IMR-90 (cell line): ENCODE results near the gene CACNB2. TPM values are rescaled to one million over a fixed set of nuclear protein-coding genes. Genes with fewer than 3 reads are reported as not detected.

Source experiments
- ATAC-seq: fragments of 200-7000 bp; cut with Tn5 transposase; 2 replicates; pipeline ENCODE4 v1.9.1; 2020; ENCODE audit warnings: low read depth, mild to moderate bottlenecking, moderate library complexity
- BruUV-seq: library from RNA; stranded (reverse); fragments of 400-500 nt; replicated peaks from 2 replicates; lab custom pipeline; 2021; lab: Mats Ljungman, UMichigan
- CTCF ChIA-PET: fragments of 300-600 bp; formaldehyde crosslinking; extraction: SDS; loops from one replicate; lab custom pipeline; 2021; ENCODE audit warnings: antibody characterized with exemption; lab: Yijun Ruan, JAX
- POLR2A ChIA-PET: fragments of 300-600 bp; sonication (Branson Sonifier 250); formaldehyde crosslinking; loops from one replicate; lab custom pipeline; 2022; ENCODE audit warnings: antibody characterized with exemption; ENCODE audit not compliant: unreplicated experiment; lab: Charles Lee
- DNase-seq: peaks from one replicate; pipeline ENCODE4 v3.0.0; 2013
- H2AFZ ChIP-seq: replicated peaks from 2 replicates; pipeline ENCODE3; 2013; ENCODE audit warnings: low read length, mild to moderate bottlenecking; ENCODE audit not compliant: poor library complexity
- H2AK5ac ChIP-seq: 2 replicates; pipeline ENCODE4 v1.6.1; 2013; ENCODE audit warnings: low read depth, low read length, inconsistent platforms
- H2AK9ac ChIP-seq: replicated peaks from 2 replicates; pipeline ENCODE3; 2013; ENCODE audit warnings: mild to moderate bottlenecking, low read depth, low read length, moderate library complexity; ENCODE audit not compliant: poor library complexity
- H2BK120ac ChIP-seq: 2 replicates; pipeline ENCODE4 v1.6.1; 2013; ENCODE audit warnings: low read depth, low read length, inconsistent platforms
- H2BK15ac ChIP-seq: 3 replicates; pipeline ENCODE4 v1.6.1; 2013; ENCODE audit warnings: low read depth, low read length, inconsistent platforms
- H2BK20ac ChIP-seq: 2 replicates; pipeline ENCODE4 v1.6.1; 2013; ENCODE audit warnings: low read depth, mild to moderate bottlenecking, inconsistent platforms, low read length, moderate library complexity
- H2BK5ac ChIP-seq: 2 replicates; pipeline ENCODE4 v1.6.1; 2013; ENCODE audit warnings: mild to moderate bottlenecking, low read depth, low read length, inconsistent platforms; ENCODE audit not compliant: poor library complexity, severe bottlenecking
- H3K14ac ChIP-seq: replicated peaks from 2 replicates; pipeline ENCODE4 v1.6.1; 2013; ENCODE audit warnings: low read depth, low read length, inconsistent platforms
- H3K18ac ChIP-seq: 2 replicates; pipeline ENCODE4 v1.6.1; 2013; ENCODE audit warnings: low read depth, low read length, control low read depth
- H3K23ac ChIP-seq: 2 replicates; pipeline ENCODE4 v1.6.1; 2013; ENCODE audit warnings: low read depth, low read length, inconsistent platforms
- H3K27ac ChIP-seq: 2 replicates; pipeline ENCODE4 v1.5.1; 2013; ENCODE audit warnings: mild to moderate bottlenecking, control low read depth, low read length; ENCODE audit not compliant: insufficient read depth
- H3K27me3 ChIP-seq: 2 replicates; pipeline ENCODE4 v1.6.1; 2013; ENCODE audit warnings: low read length; ENCODE audit not compliant: control insufficient read depth, insufficient read depth
- H3K36me3 ChIP-seq: 2 replicates; pipeline ENCODE4 v1.6.1; 2013; ENCODE audit warnings: low read length, mixed read lengths; ENCODE audit not compliant: control insufficient read depth, insufficient read depth
- H3K4ac ChIP-seq: 2 replicates; pipeline ENCODE4 v1.6.1; 2013; ENCODE audit warnings: low read depth, low read length, inconsistent platforms
- H3K4me1 ChIP-seq: 2 replicates; pipeline ENCODE4 v1.6.1; 2013; ENCODE audit warnings: low read length, mixed read lengths; ENCODE audit not compliant: control insufficient read depth, insufficient read depth
- H3K4me2 ChIP-seq: 2 replicates; pipeline ENCODE4 v1.6.1; 2013; ENCODE audit warnings: low read depth, mild to moderate bottlenecking, control low read depth, low read length, moderate library complexity
- H3K4me3 ChIP-seq: 2 replicates; pipeline ENCODE4 v1.5.1; 2013; ENCODE audit warnings: low read depth, mild to moderate bottlenecking, control low read depth, low read length, moderate library complexity; ENCODE audit not compliant: insufficient read depth
- H3K56ac ChIP-seq: 2 replicates; pipeline ENCODE4 v1.6.1; 2013; ENCODE audit warnings: low read length, inconsistent platforms; ENCODE audit not compliant: insufficient read depth; ENCODE audit errors: extremely low read depth
- H3K79me1 ChIP-seq, 2 experiments: 2 replicates each; pipeline ENCODE4 v1.6.1; 2013; ENCODE audit warnings: low read length in 2 of 2, inconsistent platforms in 1 of 2, low read depth in 1 of 2
- H3K9ac ChIP-seq: 2 replicates; pipeline ENCODE4 v1.6.1; 2013; ENCODE audit warnings: low read depth, low read length, control low read depth
- H3K9me1 ChIP-seq: 2 replicates; pipeline ENCODE4 v1.6.1; 2013; ENCODE audit warnings: low read length, inconsistent platforms; ENCODE audit not compliant: insufficient read depth
- H3K9me3 ChIP-seq: 2 replicates; pipeline ENCODE4 v1.6.1; 2013; ENCODE audit warnings: low read length; ENCODE audit not compliant: control insufficient read depth, insufficient read depth
- H4K20me1 ChIP-seq: 2 replicates; pipeline ENCODE4 v1.6.1; 2013; ENCODE audit warnings: low read length, inconsistent platforms; ENCODE audit not compliant: insufficient read depth
- H4K5ac ChIP-seq: 2 replicates; pipeline ENCODE4 v1.6.1; 2013; ENCODE audit warnings: mild to moderate bottlenecking, low read depth, low read length, control low read depth
- H4K8ac ChIP-seq, 2 experiments: 2 replicates each; pipeline ENCODE4 v1.6.1; 2013; ENCODE audit warnings: low read depth in 2 of 2, low read length in 2 of 2, control low read depth in 1 of 2, inconsistent platforms in 1 of 2
- H4K91ac ChIP-seq: 2 replicates; pipeline ENCODE4 v1.6.1; 2013; ENCODE audit warnings: low read depth, low read length, inconsistent platforms; ENCODE audit not compliant: insufficient read depth
- BHLHE40 ChIP-seq: fragments of 150-350 bp; IDR thresholded peaks from 2 replicates; pipeline ENCODE4 v1.6.1; 2016; ENCODE audit warnings: mild to moderate bottlenecking, low read depth, low read length
- CHD1 ChIP-seq: IDR thresholded peaks from 2 replicates; pipeline ENCODE4 v1.6.1; 2012; ENCODE audit warnings: low read depth, low read length, improper control_type of control experiment
- CTCF ChIP-seq: conservative IDR thresholded peaks from 2 replicates; pipeline ENCODE4 v1.5.1; 2012; ENCODE audit warnings: mild to moderate bottlenecking, low read depth, low read length, improper control_type of control experiment
- ELK1 ChIP-seq: fragments of 150-350 bp; IDR thresholded peaks from 2 replicates; pipeline ENCODE4 v1.6.1; 2016; ENCODE audit warnings: low read depth, mild to moderate bottlenecking, low read length, moderate library complexity, borderline replicate concordance
- FOS ChIP-seq: fragments of 150-350 bp; IDR thresholded peaks from 2 replicates; pipeline ENCODE4 v1.6.1; 2016; ENCODE audit warnings: low read depth, low read length
- MAFK ChIP-seq: IDR thresholded peaks from 2 replicates; pipeline ENCODE4 v1.6.1; 2012; ENCODE audit warnings: low read depth, low read length, improper control_type of control experiment
- MAZ ChIP-seq: IDR thresholded peaks from 2 replicates; pipeline ENCODE4 v1.6.1; 2012; ENCODE audit warnings: low read depth, mild to moderate bottlenecking, low read length, improper control_type of control experiment, moderate library complexity, borderline replicate concordance
- MXI1 ChIP-seq: IDR thresholded peaks from 2 replicates; pipeline ENCODE4 v1.6.1; 2012; ENCODE audit warnings: low read depth, mild to moderate bottlenecking, low read length, moderate library complexity, borderline replicate concordance
- NFE2L2 ChIP-seq: fragments of 150-350 bp; IDR thresholded peaks from 2 replicates; pipeline ENCODE4 v1.6.1; 2016; ENCODE audit warnings: low read depth, mild to moderate bottlenecking, low read length
- POLR2A ChIP-seq: IDR thresholded peaks from 2 replicates; pipeline ENCODE4 v1.6.1; 2012; ENCODE audit warnings: mild to moderate bottlenecking, low read depth, low read length
- RAD21 ChIP-seq: IDR thresholded peaks from 2 replicates; pipeline ENCODE4 v1.6.1; 2012; ENCODE audit warnings: low read length, improper control_type of control experiment
- RCOR1 ChIP-seq: IDR thresholded peaks from 2 replicates; pipeline ENCODE4 v1.6.1; 2012; ENCODE audit warnings: mild to moderate bottlenecking, low read length, improper control_type of control experiment; ENCODE audit not compliant: insufficient replicate concordance
- RFX5 ChIP-seq: IDR thresholded peaks from 2 replicates; pipeline ENCODE4 v1.8.0; 2012; ENCODE audit warnings: low read depth, mild to moderate bottlenecking, low read length, moderate library complexity
- SMC3 ChIP-seq: fragments of 150-350 bp; IDR thresholded peaks from 2 replicates; pipeline ENCODE4 v1.6.1; 2016; ENCODE audit warnings: low read depth, mild to moderate bottlenecking, antibody characterized with exemption, low read length, moderate library complexity
- WGBS, 2 experiments: methylation state at CpG; one replicate each; pipeline versions ENCODE4 v1.1.5 to v1.1.7; 2013; ENCODE audit warnings: missing lambda C conversion rate in 2 of 2; ENCODE audit not compliant: insufficient read length in 1 of 2; ENCODE audit errors: extremely low coverage in 2 of 2; 5-methylcytosine and 5-hydroxymethylcytosine counted together
- dilution Hi-C: fragments of 300-500 bp; cut with HindIII; formaldehyde crosslinking; loops from one replicate; pipeline ENCODE4 v1.14.3; 2018; ENCODE audit warnings: low sequenced_read_pairs; ENCODE audit not compliant: unreplicated experiment
- in situ Hi-C: fragments of 300-500 bp; cut with MboI; formaldehyde crosslinking; loops from 3 replicates; pipeline ENCODE4 v1.14.3; 2019; ENCODE audit warnings: low sequenced_read_pairs, inconsistent platforms, mixed read lengths
- intact Hi-C: fragments of 100-400 bp; cut with micrococcal nuclease; formaldehyde crosslinking; loops from 2 replicates; pipeline ENCODE4 v1.10.0; 2022
- polyA plus RNA-seq, 3 experiments: library from polyadenylated mRNA; depleted of rRNA; stranded (reverse); fragments of >200 nt; gene quantifications; 2 replicates each; pipeline ENCODE4 v1.2.3, GENCODE V29; 2012; ENCODE audit warnings: low replicate concordance in 1 of 3
- total RNA-seq: library from RNA; depleted of rRNA; stranded (reverse); fragments of >200 nt; gene quantifications from 2 replicates; pipeline ENCODE4 v1.2.3, GENCODE V29; 2012
- TF ChIP-seq, protein P1 (sequence below): fragments of 150-350 bp; IDR thresholded peaks from 2 replicates; pipeline ENCODE4 v1.6.1; 2017; ENCODE audit warnings: mild to moderate bottlenecking, antibody characterized with exemption, low read length, low read depth

The CACNB2 gene
- total and polyA plus RNA-seq, 2 of the 4 experiments (the other 2 are of a cell fraction), result 0.36 TPM

DNA sequence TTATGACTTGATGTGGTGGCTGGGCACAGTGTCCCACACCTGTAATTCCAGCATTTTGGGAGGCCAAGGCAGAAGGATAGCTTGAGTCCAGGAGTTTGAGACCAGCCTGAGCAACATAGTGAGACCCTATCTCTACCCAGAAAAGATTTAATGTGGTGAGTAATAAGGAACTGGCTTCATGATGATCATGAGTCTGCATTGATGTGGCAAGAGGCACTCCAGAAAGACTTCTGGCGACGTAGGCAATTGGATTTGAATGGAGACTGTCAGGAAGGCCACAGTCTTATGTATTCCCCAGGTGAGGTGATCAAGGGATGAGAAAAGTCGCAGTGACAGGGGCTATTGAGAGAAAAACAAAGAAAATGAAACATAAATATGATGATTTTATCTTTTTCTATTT is 138.0 kb downstream of the CACNB2 start:
- BruUV-seq, result no TSS peak
- intact Hi-C loops, result no loop called here
- CTCF ChIA-PET, result interaction anchor here (0.9 kb wide), 1 partner anchor 551 kb away, joined by 3 read pairs; no protein-coding TSS in a partner anchor

More for the DNA sequence above, 138.0 kb downstream of the CACNB2 start:
- Histone ChIP-seq H4K20me1 (no peaks in the 10 kb centered on the region), H3K36me3 (no peaks in the 10 kb centered on the region), H3K9me1 (no peaks in the 10 kb centered on the region), H4K8ac (no peak overlapping the region), H4K91ac (no peak overlapping the region), H2BK120ac (no peak overlapping the region), H3K9me3 (no peaks in the 10 kb centered on the region), H3K14ac (no peak overlapping the region), H3K4me2 (no peak overlapping the region), H3K56ac (no peak overlapping the region), H3K23ac (no peak overlapping the region), H3K27ac (no peak overlapping the region), H2AFZ (no peak overlapping the region), H4K5ac (no peak overlapping the region), H3K79me1 (no peaks in the 10 kb centered on the region), H2BK20ac (no peak overlapping the region), H2AK5ac (no peak overlapping the region), H3K9ac (no peak overlapping the region), H2BK15ac (no peak overlapping the region), H2AK9ac (no peak overlapping the region), H3K18ac (no peak overlapping the region), H3K4me1 (no peaks in the 10 kb centered on the region), H3K4ac (no peak overlapping the region), H3K4me3 (no peak overlapping the region), H3K27me3 (no peaks in the 10 kb centered on the region; the same call in 1 of the 2 replicates), H2BK5ac (no peak overlapping the region)
- WGBS, 2 experiments, result 100% methylated on average over 2 of the region's 3 CpGs; no CpG with 5 or more reads in 1 of the 2 experiments
- in situ Hi-C loops (no loop called here), dilution Hi-C loops (no loop called here)
- DNase-seq, result no peak
- POLR2A ChIA-PET, result no interaction called here
- ATAC-seq, result no peak
- TF ChIP-seq MAFK (no peak), CHD1 (no peak), RCOR1 (no peak), RAD21 (no peak), CTCF (no peak), FOS (no peak), POLR2A (no peak), MAZ (no peak), NFE2L2 (no peak), MXI1 (no peak), BHLHE40 (no peak), RFX5 (no peak), SMC3 (no peak), ELK1 (no peak)
- TF ChIP-seq, protein P1, sequence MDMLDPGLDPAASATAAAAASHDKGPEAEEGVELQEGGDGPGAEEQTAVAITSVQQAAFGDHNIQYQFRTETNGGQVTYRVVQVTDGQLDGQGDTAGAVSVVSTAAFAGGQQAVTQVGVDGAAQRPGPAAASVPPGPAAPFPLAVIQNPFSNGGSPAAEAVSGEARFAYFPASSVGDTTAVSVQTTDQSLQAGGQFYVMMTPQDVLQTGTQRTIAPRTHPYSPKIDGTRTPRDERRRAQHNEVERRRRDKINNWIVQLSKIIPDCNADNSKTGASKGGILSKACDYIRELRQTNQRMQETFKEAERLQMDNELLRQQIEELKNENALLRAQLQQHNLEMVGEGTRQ, result no peak
